K562 (cell line): ENCODE data around the gene MYH3. TPM values are rescaled to one million over a fixed set of nuclear protein-coding genes. Genes with fewer than 3 reads are reported as not detected.

Experiments used
- ATAC-seq: fragments of 200-7000 bp; cut with Tn5 transposase; 3 replicates; pipeline ENCODE4 v1.9.1; 2020; ENCODE audit warnings: moderate library complexity
- BruUV-seq: library from RNA; stranded (reverse); fragments of 400-500 nt; replicated peaks from 2 replicates; lab custom pipeline; 2021; lab: Mats Ljungman, UMichigan
- CTCF ChIA-PET: fragments of 300-600 bp; formaldehyde crosslinking; extraction: SDS; loops from one replicate; lab custom pipeline; 2021; ENCODE audit warnings: low intra/inter-chr PET ratio; lab: Yijun Ruan, JAX
- POLR2A ChIA-PET: fragments of 300-600, 350-650 bp; sonication (Branson Sonifier 250); formaldehyde crosslinking; extraction: SDS; loops from one replicate; lab custom pipeline; 2021; ENCODE audit warnings: antibody characterized with exemption, inconsistent platforms; lab: Yijun Ruan, JAX
- DNase-seq, 4 experiments: peaks; one replicate each; pipeline versions ENCODE4 v3.0.0 to v3.0.0-alpha.2; 2011 to 2018; ENCODE audit warnings: low spot score in 3 of 4, mixed read lengths in 3 of 4; ENCODE audit errors: extremely low read depth in 1 of 4
- FAIRE-seq: peaks from 2 replicates; lab custom pipeline; 2011; peaks lifted over from hg19 to GRCh38; lab: Jason Lieb, UNC
- H2AFZ ChIP-seq: 2 replicates; pipeline ENCODE4 v1.6.0; 2011; ENCODE audit warnings: low read depth, low read length, control low read depth, inconsistent platforms
- H3K27ac ChIP-seq: fragments of 200-600 bp; 3 replicates; pipeline ENCODE4 v1.8.0; 2011; ENCODE audit warnings: low read depth, mild to moderate bottlenecking, control low read depth, inconsistent platforms, low read length, moderate library complexity, mixed read lengths; ENCODE audit errors: extremely low read depth
- H3K27me3 ChIP-seq, 2 experiments: fragments of 300-600 bp in 1 of 2; 2 replicates in 1 of 2; 3 replicates in 1 of 2; pipeline versions ENCODE4 v1.6.0 to v1.8.0; 2011; ENCODE audit warnings: inconsistent platforms in 2 of 2, low read length in 2 of 2, mild to moderate bottlenecking in 1 of 2, mixed read lengths in 1 of 2, moderate library complexity in 1 of 2; ENCODE audit not compliant: control insufficient read depth in 2 of 2, insufficient read depth in 2 of 2
- H3K36me3 ChIP-seq: fragments of 300-600 bp; 3 replicates; pipeline ENCODE4 v1.8.0; 2011; ENCODE audit warnings: mild to moderate bottlenecking, low read length, inconsistent platforms; ENCODE audit not compliant: control insufficient read depth, insufficient read depth
- H3K4me1 ChIP-seq, 2 experiments: fragments of 200-600 bp in 1 of 2; replicated peaks in 1 of 2; 2 replicates in 1 of 2; 3 replicates in 1 of 2; pipeline versions ENCODE4 v1.5.1 to v1.8.0; 2011; ENCODE audit warnings: inconsistent platforms in 2 of 2, low read length in 2 of 2, mild to moderate bottlenecking in 1 of 2, mixed read lengths in 1 of 2, moderate library complexity in 1 of 2; ENCODE audit not compliant: control insufficient read depth in 2 of 2, insufficient read depth in 2 of 2
- H3K4me2 ChIP-seq: 2 replicates; pipeline ENCODE4 v1.6.1; 2011; ENCODE audit warnings: low read length, control low read depth, inconsistent platforms, mixed read lengths; ENCODE audit not compliant: insufficient read depth
- H3K4me3 ChIP-seq: fragments of 200-600 bp; sonication (generic), shearing (Covaris generic); 2 replicates; pipeline ENCODE4 v1.5.1; 2016; ENCODE audit warnings: control low read depth, inconsistent platforms
- H3K79me2 ChIP-seq: fragments of 200-600 bp; 3 replicates; pipeline ENCODE4 v1.8.0; 2011; ENCODE audit warnings: low read length, inconsistent platforms; ENCODE audit not compliant: control insufficient read depth, insufficient read depth
- H3K9ac ChIP-seq, 2 experiments: 2 replicates each; pipeline versions ENCODE4 v1.6.0 to v1.6.1; 2011; ENCODE audit warnings: low read depth in 2 of 2, low read length in 2 of 2, control low read depth in 1 of 2, inconsistent platforms in 1 of 2, mild to moderate bottlenecking in 1 of 2, mixed read lengths in 1 of 2; ENCODE audit not compliant: insufficient read depth in 1 of 2
- H3K9me1 ChIP-seq: one replicate; pipeline ENCODE4 v1.6.0; 2011; ENCODE audit warnings: inconsistent platforms, mild to moderate bottlenecking, low read length, moderate library complexity; ENCODE audit not compliant: control insufficient read depth, insufficient read depth
- H3K9me3 ChIP-seq: replicated peaks from 2 replicates; pipeline ENCODE4 v1.5.1; 2011; ENCODE audit warnings: low read depth, low read length, inconsistent platforms; ENCODE audit not compliant: control insufficient read depth, insufficient read depth
- H4K20me1 ChIP-seq: replicated peaks from 2 replicates; pipeline ENCODE4 v1.6.1; 2011; ENCODE audit warnings: low read length, inconsistent platforms, mixed read lengths; ENCODE audit not compliant: control insufficient read depth, insufficient read depth
- HMGN3 ChIP-seq: IDR thresholded peaks from 2 replicates; pipeline ENCODE4 v1.6.1; 2011; ENCODE audit warnings: borderline replicate concordance, low read depth, mild to moderate bottlenecking, mixed read lengths, low read length; ENCODE audit not compliant: insufficient read length; ENCODE audit errors: extremely low read depth
- ZFP30 ChIP-seq: fragments of 250-450 bp; sonication (Bioruptor Pico); IDR thresholded peaks from 2 replicates; pipeline ENCODE4 v1.8.0; 2022; ENCODE audit warnings: moderate library complexity, mild to moderate bottlenecking, inconsistent platforms, borderline replicate concordance
- ZNF561 ChIP-seq: fragments of 450-650 bp; formaldehyde crosslinking; conservative IDR thresholded peaks from 2 replicates; pipeline ENCODE4 v1.4.0; 2020; ENCODE audit warnings: mild to moderate bottlenecking, moderate library complexity
- WGBS: fragments of 100-300 bp; shearing (Covaris generic); methylation state at CpG from one replicate; pipeline ENCODE4 v1.1.6; 2016; ENCODE audit warnings: low coverage, mixed read lengths; ENCODE audit not compliant: insufficient coverage; ENCODE audit errors: missing lambda C conversion rate; 5-methylcytosine and 5-hydroxymethylcytosine counted together
- in situ Hi-C: fragments of 300-500 bp; cut with MboI; formaldehyde crosslinking; loops from 4 replicates; pipeline ENCODE4 v1.15.0; 2018; ENCODE audit warnings: inconsistent platforms, mixed read lengths
- intact Hi-C: fragments of 100-400 bp; cut with micrococcal nuclease; formaldehyde crosslinking; loops from 2 replicates; pipeline ENCODE4 v1.14.2; 2022
- polyA plus RNA-seq, 8 experiments: library from polyadenylated mRNA; depleted of rRNA in 4 of 8; stranded (reverse) in 5 of 8; unstranded in 3 of 8; fragments of >200 nt; fragmentation: Nextera tagmentation in 2 of 8; fragmentation: Illumina TruSeq in 1 of 8; extraction: Ambion mirVana in 2 of 8; extraction: Trizol in 1 of 8; gene quantifications; 2 replicates each; pipeline versions ENCODE4 v1.2.1 to v1.2.3, GENCODE V29; 2011 to 2014; ENCODE audit warnings: inconsistent platforms in 1 of 8, missing spikeins in 1 of 8
- total RNA-seq, 7 experiments: library from RNA; depleted of rRNA in 6 of 7; stranded (reverse); fragments of >200 nt in 6 of 7; fragmentation: Illumina TruSeq in 2 of 7; extraction: Trizol in 2 of 7; gene quantifications; 2 replicates each; pipeline versions ENCODE4 v1.2.1 to v1.2.3, GENCODE V29; 2011 to 2021; ENCODE audit warnings: low replicate concordance in 1 of 7
- TF ChIP-seq, protein P1 (sequence below): fragments of 250-450 bp; sonication (Bioruptor Pico); IDR thresholded peaks from 2 replicates; pipeline ENCODE4 v1.5.0; 2020; ENCODE audit warnings: mild to moderate bottlenecking, borderline replicate concordance
- TF ChIP-seq, protein P2 (sequence below): fragments of 250-450 bp; sonication (Bioruptor Pico); IDR thresholded peaks from 2 replicates; pipeline ENCODE4 v1.4.0; 2020; ENCODE audit warnings: mild to moderate bottlenecking, moderate library complexity, borderline replicate concordance

Gene MYH3
- total and polyA plus RNA-seq, 9 of the 15 experiments (the other 6 are each of a cell fraction or from before 2014, with no cell fraction given), result 0.24 to 0.75 (median 0.40) TPM; not detected in 1

DNA sequence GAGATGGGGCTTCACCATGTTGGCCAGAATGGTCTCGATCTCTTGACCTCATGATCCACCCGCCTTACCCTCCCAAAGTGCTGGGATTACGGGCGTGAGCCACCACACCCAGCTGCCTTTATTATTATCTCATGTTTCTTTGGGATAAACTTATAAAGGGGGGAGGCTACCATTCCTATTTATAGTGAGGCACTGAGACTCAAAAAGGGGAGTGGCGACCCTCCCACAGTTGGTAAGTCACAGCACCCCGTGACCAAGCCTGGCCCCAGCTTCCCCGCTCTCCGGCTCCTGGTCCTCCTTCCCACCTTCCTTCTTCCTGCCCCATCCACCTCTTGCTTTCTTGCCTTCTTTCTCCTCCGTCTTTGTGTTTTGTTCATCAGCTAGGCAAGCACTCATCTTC lies 5.2 kb downstream of the MYH3 start:
- DNase-seq (no peak), ATAC-seq (no peak), FAIRE-seq (no peak)
- ChIA-PET POLR2A (no interaction called here), CTCF (no interaction called here)
- Histone ChIP-seq H3K79me2 (no peaks in the 10 kb centered on the region), H3K27ac (no peak overlapping the region), H4K20me1 (no peaks in the 10 kb centered on the region), H3K9me1 (no peaks in the 10 kb centered on the region), H3K27me3 (peaks cover 0 to 20% of the 10 kb centered on the region in 2 experiments; a peak in 2 of 5 replicates), H3K9me3 (no peaks in the 10 kb centered on the region), H3K36me3 (no peaks in the 10 kb centered on the region), H3K9ac (no peak overlapping the region), H2AFZ (no peak overlapping the region), H3K4me1 (no peaks in the 10 kb centered on the region), H3K4me2 (no peak overlapping the region), H3K4me3 (no peak overlapping the region)
- 10% methylated on average over 7 of the region's 9 CpGs for WGBS
- in situ Hi-C loops (no loop called here), intact Hi-C loops (no loop called here)
- no TSS peak for BruUV-seq
- TF ChIP-seq, protein P1, sequence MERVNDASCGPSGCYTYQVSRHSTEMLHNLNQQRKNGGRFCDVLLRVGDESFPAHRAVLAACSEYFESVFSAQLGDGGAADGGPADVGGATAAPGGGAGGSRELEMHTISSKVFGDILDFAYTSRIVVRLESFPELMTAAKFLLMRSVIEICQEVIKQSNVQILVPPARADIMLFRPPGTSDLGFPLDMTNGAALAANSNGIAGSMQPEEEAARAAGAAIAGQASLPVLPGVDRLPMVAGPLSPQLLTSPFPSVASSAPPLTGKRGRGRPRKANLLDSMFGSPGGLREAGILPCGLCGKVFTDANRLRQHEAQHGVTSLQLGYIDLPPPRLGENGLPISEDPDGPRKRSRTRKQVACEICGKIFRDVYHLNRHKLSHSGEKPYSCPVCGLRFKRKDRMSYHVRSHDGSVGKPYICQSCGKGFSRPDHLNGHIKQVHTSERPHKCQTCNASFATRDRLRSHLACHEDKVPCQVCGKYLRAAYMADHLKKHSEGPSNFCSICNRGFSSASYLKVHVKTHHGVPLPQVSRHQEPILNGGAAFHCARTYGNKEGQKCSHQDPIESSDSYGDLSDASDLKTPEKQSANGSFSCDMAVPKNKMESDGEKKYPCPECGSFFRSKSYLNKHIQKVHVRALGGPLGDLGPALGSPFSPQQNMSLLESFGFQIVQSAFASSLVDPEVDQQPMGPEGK (CRISPR knock-in tag), result no peak
- TF ChIP-seq, protein P2, sequence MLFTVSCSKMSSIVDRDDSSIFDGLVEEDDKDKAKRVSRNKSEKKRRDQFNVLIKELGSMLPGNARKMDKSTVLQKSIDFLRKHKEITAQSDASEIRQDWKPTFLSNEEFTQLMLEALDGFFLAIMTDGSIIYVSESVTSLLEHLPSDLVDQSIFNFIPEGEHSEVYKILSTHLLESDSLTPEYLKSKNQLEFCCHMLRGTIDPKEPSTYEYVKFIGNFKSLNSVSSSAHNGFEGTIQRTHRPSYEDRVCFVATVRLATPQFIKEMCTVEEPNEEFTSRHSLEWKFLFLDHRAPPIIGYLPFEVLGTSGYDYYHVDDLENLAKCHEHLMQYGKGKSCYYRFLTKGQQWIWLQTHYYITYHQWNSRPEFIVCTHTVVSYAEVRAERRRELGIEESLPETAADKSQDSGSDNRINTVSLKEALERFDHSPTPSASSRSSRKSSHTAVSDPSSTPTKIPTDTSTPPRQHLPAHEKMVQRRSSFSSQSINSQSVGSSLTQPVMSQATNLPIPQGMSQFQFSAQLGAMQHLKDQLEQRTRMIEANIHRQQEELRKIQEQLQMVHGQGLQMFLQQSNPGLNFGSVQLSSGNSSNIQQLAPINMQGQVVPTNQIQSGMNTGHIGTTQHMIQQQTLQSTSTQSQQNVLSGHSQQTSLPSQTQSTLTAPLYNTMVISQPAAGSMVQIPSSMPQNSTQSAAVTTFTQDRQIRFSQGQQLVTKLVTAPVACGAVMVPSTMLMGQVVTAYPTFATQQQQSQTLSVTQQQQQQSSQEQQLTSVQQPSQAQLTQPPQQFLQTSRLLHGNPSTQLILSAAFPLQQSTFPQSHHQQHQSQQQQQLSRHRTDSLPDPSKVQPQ, result no peak
- TF ChIP-seq HMGN3 (no peak), ZNF561 (CRISPR knock-in tag) (no peak), ZFP30 (no peak)
